Panc1 (cell line): ENCODE measurements around the gene PAK4. TPM values are rescaled to one million over a fixed set of nuclear protein-coding genes. Genes with fewer than 3 reads are reported as not detected.
A peak's percentile ranks its signal among the peaks of the same experiment; 100 is the strongest.

Experiments used
- ATAC-seq: fragments of 200-7000 bp; cut with Tn5 transposase; 2 replicates; pipeline ENCODE4 v1.9.1; 2020; ENCODE audit warnings: mild to moderate bottlenecking, moderate library complexity
- BruUV-seq: library from RNA; stranded (reverse); fragments of 400-500 nt; replicated peaks from 2 replicates; lab custom pipeline; 2021; lab: Mats Ljungman, UMichigan
- CTCF ChIA-PET: fragments of 300-600 bp; sonication (Branson Sonifier 250); formaldehyde crosslinking; loops from one replicate; lab custom pipeline; 2022; ENCODE audit warnings: antibody characterized with exemption; lab: Charles Lee
- POLR2A ChIA-PET: fragments of 300-600 bp; sonication (Branson Sonifier 250); formaldehyde crosslinking; loops from one replicate; lab custom pipeline; 2022; ENCODE audit warnings: antibody characterized with exemption; lab: Charles Lee
- DNase-seq: peaks from one replicate; pipeline ENCODE4 v3.0.0-alpha.2; 2010; ENCODE audit warnings: low read depth, low spot score
- H3K27ac ChIP-seq: 2 replicates; pipeline ENCODE4 v1.5.1; 2011; ENCODE audit warnings: mild to moderate bottlenecking, low read length, inconsistent platforms
- H3K27me3 ChIP-seq: fragments of 200-500 bp; sonication (Bioruptor generic); 2 replicates; pipeline ENCODE4 v1.6.0; 2014; ENCODE audit warnings: low read length, inconsistent platforms; ENCODE audit not compliant: control insufficient read depth, insufficient read depth
- H3K36me3 ChIP-seq: fragments of 200-500 bp; sonication (Bioruptor generic); 2 replicates; pipeline ENCODE4 v1.5.1; 2014; ENCODE audit warnings: inconsistent platforms, mild to moderate bottlenecking, low read length, moderate library complexity; ENCODE audit not compliant: control insufficient read depth, insufficient read depth
- H3K4me1 ChIP-seq: 2 replicates; pipeline ENCODE4 v1.5.1; 2011; ENCODE audit warnings: inconsistent platforms, mild to moderate bottlenecking, low read length, moderate library complexity; ENCODE audit not compliant: control insufficient read depth, insufficient read depth
- H3K4me3 ChIP-seq, 2 experiments: 2 replicates each; pipeline ENCODE4 v1.5.1; 2011 to 2012; ENCODE audit warnings: low read depth in 2 of 2, low read length in 2 of 2, mild to moderate bottlenecking in 2 of 2, inconsistent platforms in 1 of 2, moderate library complexity in 1 of 2
- H3K9me3 ChIP-seq: fragments of 200-500 bp; sonication (Bioruptor generic); 2 replicates; pipeline ENCODE4 v1.5.1; 2014; ENCODE audit warnings: low read depth, mild to moderate bottlenecking, inconsistent platforms, low read length, moderate library complexity; ENCODE audit not compliant: control insufficient read depth, insufficient read depth
- POLR2AphosphoS5 ChIP-seq: IDR thresholded peaks from 2 replicates; pipeline ENCODE4 v1.6.1; 2012; ENCODE audit warnings: mild to moderate bottlenecking, low read depth, low read length, moderate library complexity
- REST ChIP-seq, 2 experiments: IDR thresholded peaks; 2 replicates each; pipeline ENCODE4 v1.6.1; 2011 to 2012; ENCODE audit warnings: low read depth in 2 of 2, control low read depth in 1 of 2, low read length in 1 of 2, mild to moderate bottlenecking in 1 of 2, moderate library complexity in 1 of 2; ENCODE audit not compliant: insufficient read depth in 1 of 2
- in situ Hi-C: cut with HindIII; loops from 2 replicates; pipeline ENCODE4 v1.10.0; 2016; ENCODE audit warnings: low sequenced_read_pairs, low pct_unique_long_range_greater_than_20kb
- intact Hi-C: fragments of 100-400 bp; cut with micrococcal nuclease; formaldehyde crosslinking; loops from one replicate; pipeline ENCODE4 v1.10.0; 2022; ENCODE audit not compliant: unreplicated experiment
- total RNA-seq: library from RNA; stranded (reverse); gene quantifications from one replicate; pipeline ENCODE4 v1.2.1, GENCODE V29; 2021; ENCODE audit not compliant: unreplicated experiment

PAK4 gene
- total RNA-seq, 1 experiment from 2014 or later: 311 TPM

- peaks cover 68% of the 10 kb centered on the region for H3K4me1 ChIP-seq
- DNase-seq (no peak), ATAC-seq (no peak)
- ChIA-PET CTCF (interaction anchor here (0.7 kb wide), 1 partner anchor 1174 kb away, joined by 5 read pairs; no protein-coding TSS in a partner anchor), POLR2A (no interaction called here)
- H3K27me3 ChIP-seq: no peaks in the 10 kb centered on the region
- intact Hi-C loops: no loop called here
- no peak for TF ChIP-seq POLR2AphosphoS5
- TF ChIP-seq REST (IDR thresholded peaks at IDR 0.05; ENCODE audit: insufficient read depth in 1 of 2, low read depth in 2 of 2, low read length in 1 of 2): 0 out of 4 replicates have a peak, but pooled peaks of 1 of the 2 experiments have one; percentile 25
- H3K36me3 ChIP-seq: no peaks in the 10 kb centered on the region
- H3K27ac ChIP-seq: peak overlapping the region; percentile 5
- H3K9me3 ChIP-seq: no peaks in the 10 kb centered on the region
- in situ Hi-C loops: no loop called here
- H3K4me3 ChIP-seq: no peak overlapping the region
- BruUV-seq: no TSS peak
Observed at GRCh38 chr19:39131255-39131755, 5.7 kb downstream of the PAK4 start.

- ChIA-PET CTCF (interaction anchor here (0.5 to 1.3 kb wide), 3 partner anchors 10 to 835 kb away, joined by 5 to 8 read pairs (median 6); no protein-coding TSS in a partner anchor), POLR2A (interaction anchor here (0.5 to 1.3 kb wide), 2 partner anchors 17 to 21 kb away, joined by 3 to 5 read pairs; no protein-coding TSS in a partner anchor)
- Histone ChIP-seq H3K36me3 (no peaks in the 10 kb centered on the region), H3K9me3 (no peaks in the 10 kb centered on the region), H3K4me1 (peaks cover 74% of the 10 kb centered on the region), H3K27me3 (no peaks in the 10 kb centered on the region), H3K4me3 (no peak overlapping the region), H3K27ac (0 out of 2 replicates have a peak overlapping the region, but pooled peaks have one; percentile 0)
- intact Hi-C loops: no loop called here
- BruUV-seq: no TSS peak
- TF ChIP-seq POLR2AphosphoS5: no peak
- TF ChIP-seq REST (IDR thresholded peaks at IDR 0.05; ENCODE audit: insufficient read depth in 1 of 2, low read depth in 2 of 2, low read length in 1 of 2): 0 out of 4 replicates have a peak, but pooled peaks of 1 of the 2 experiments have one; percentile 33
- in situ Hi-C loops: no loop called here
- DNase-seq: no peak
- ATAC-seq: no peak
Observed at GRCh38 chr19:39132344-39132969, 6.9 kb downstream of the PAK4 start.
